Loucy (cell line): Measurements from ENCODE around the gene GRID1.
A peak's percentile ranks its signal among the peaks of the same experiment; 100 is the strongest.

Experiments
- H2AFZ ChIP-seq: fragments of 200-600 bp; sonication (generic); 2 replicates; pipeline ENCODE4 v1.6.0; 2016; ENCODE audit warnings: antibody characterized with exemption, mild to moderate bottlenecking, low read length, moderate library complexity
- H3F3A ChIP-seq: fragments of 200-600 bp; 2 replicates; pipeline ENCODE4 v1.6.0; 2016; ENCODE audit warnings: antibody characterized with exemption, low read depth, mild to moderate bottlenecking
- H3K27me3 ChIP-seq: fragments of 200-600 bp; sonication (generic); 2 replicates; pipeline ENCODE4 v1.6.1; 2014; ENCODE audit warnings: low read length, mild to moderate bottlenecking; ENCODE audit not compliant: insufficient read depth, poor library complexity, severe bottlenecking
- H3K36me3 ChIP-seq: fragments of 200-600 bp; sonication (generic); 2 replicates; pipeline ENCODE4 v1.6.1; 2016; ENCODE audit warnings: low read length; ENCODE audit not compliant: insufficient read depth
- H3K4me1 ChIP-seq: fragments of 200-600 bp; sonication (generic); 2 replicates; pipeline ENCODE4 v1.5.1; 2014; ENCODE audit warnings: low read length, mild to moderate bottlenecking; ENCODE audit not compliant: insufficient read depth, poor library complexity, severe bottlenecking
- H3K4me2 ChIP-seq: fragments of 200-600 bp; sonication (generic); 2 replicates; pipeline ENCODE4 v1.6.0; 2014; ENCODE audit warnings: antibody characterized with exemption, low read length, low read depth, mild to moderate bottlenecking; ENCODE audit not compliant: poor library complexity, severe bottlenecking
- H3K4me3 ChIP-seq: fragments of 200-600 bp; sonication (generic); 2 replicates; pipeline ENCODE4 v1.5.1; 2014; ENCODE audit warnings: low read length, mild to moderate bottlenecking, mixed read lengths; ENCODE audit not compliant: poor library complexity, severe bottlenecking
- H3K79me2 ChIP-seq: fragments of 200-600 bp; sonication (generic); 2 replicates; pipeline ENCODE4 v1.6.1; 2014; ENCODE audit warnings: low read length; ENCODE audit not compliant: insufficient read depth
- H3K9ac ChIP-seq: fragments of 200-600 bp; sonication (generic); 2 replicates; pipeline ENCODE4 v1.6.0; 2014; ENCODE audit warnings: mild to moderate bottlenecking, low read depth, low read length, moderate library complexity; ENCODE audit not compliant: poor library complexity, severe bottlenecking
- H3K9me2 ChIP-seq: fragments of 200-600 bp; sonication (generic); replicated peaks from 2 replicates; pipeline ENCODE4 v1.6.1; 2016; ENCODE audit warnings: low read depth, low read length, mixed read lengths
- H3K9me3 ChIP-seq: fragments of 200-600 bp; sonication (generic); 2 replicates; pipeline ENCODE4 v1.6.1; 2014; ENCODE audit warnings: mild to moderate bottlenecking, antibody characterized with exemption, low read length, low read depth; ENCODE audit not compliant: insufficient read depth
- H4K20me1 ChIP-seq: fragments of 200-600 bp; sonication (generic); 2 replicates; pipeline ENCODE4 v1.6.0; 2014; ENCODE audit warnings: antibody characterized with exemption, low read length, mild to moderate bottlenecking; ENCODE audit not compliant: insufficient read depth, poor library complexity, severe bottlenecking
- EZH2phosphoT487 ChIP-seq: fragments of 200-600 bp; IDR thresholded peaks from 2 replicates; pipeline ENCODE4 v1.6.1; 2018; ENCODE audit warnings: antibody characterized with exemption, mild to moderate bottlenecking, moderate library complexity, borderline replicate concordance
- TF ChIP-seq, protein P1 (sequence below): fragments of 200-600 bp; sonication (generic); conservative IDR thresholded peaks from 2 replicates; pipeline ENCODE4 v1.5.1; 2014; ENCODE audit warnings: mild to moderate bottlenecking, antibody characterized with exemption, low read length

Gene GRID1

DNA sequence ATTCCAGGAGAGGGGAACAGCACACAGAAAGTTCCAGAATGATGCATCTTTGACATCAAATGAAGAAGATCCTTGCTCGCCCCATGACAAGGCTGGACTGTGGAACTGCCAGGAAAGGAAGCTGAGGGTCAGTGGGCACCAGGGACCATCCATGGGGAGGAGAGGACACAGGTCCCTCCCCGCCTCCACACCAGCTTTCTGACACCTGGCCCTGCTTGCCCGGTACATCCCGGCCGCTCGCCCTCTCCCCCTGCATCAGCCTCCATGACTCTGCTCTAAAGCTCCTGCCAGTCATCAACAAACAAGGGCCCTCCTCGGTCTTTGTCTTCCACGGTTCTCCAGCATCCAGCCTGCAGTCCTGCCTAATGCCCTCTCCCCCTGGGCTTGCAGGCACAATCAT lies 222.3 kb downstream of the GRID1 start:
- H3K27me3 ChIP-seq, result no peaks in the 10 kb centered on the region
- no peak overlapping the region for H2AFZ ChIP-seq
- TF ChIP-seq, protein P1, sequence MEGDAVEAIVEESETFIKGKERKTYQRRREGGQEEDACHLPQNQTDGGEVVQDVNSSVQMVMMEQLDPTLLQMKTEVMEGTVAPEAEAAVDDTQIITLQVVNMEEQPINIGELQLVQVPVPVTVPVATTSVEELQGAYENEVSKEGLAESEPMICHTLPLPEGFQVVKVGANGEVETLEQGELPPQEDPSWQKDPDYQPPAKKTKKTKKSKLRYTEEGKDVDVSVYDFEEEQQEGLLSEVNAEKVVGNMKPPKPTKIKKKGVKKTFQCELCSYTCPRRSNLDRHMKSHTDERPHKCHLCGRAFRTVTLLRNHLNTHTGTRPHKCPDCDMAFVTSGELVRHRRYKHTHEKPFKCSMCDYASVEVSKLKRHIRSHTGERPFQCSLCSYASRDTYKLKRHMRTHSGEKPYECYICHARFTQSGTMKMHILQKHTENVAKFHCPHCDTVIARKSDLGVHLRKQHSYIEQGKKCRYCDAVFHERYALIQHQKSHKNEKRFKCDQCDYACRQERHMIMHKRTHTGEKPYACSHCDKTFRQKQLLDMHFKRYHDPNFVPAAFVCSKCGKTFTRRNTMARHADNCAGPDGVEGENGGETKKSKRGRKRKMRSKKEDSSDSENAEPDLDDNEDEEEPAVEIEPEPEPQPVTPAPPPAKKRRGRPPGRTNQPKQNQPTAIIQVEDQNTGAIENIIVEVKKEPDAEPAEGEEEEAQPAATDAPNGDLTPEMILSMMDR, result no peak
- no peak overlapping the region for H3K4me3 ChIP-seq
- no peaks in the 10 kb centered on the region for H3F3A ChIP-seq
- no peaks in the 10 kb centered on the region for H4K20me1 ChIP-seq
- H3K4me2 ChIP-seq, result no peak overlapping the region
- no peaks in the 10 kb centered on the region; the same call in 1 of the 2 replicates for H3K9me3 ChIP-seq
- H3K79me2 ChIP-seq, result no peaks in the 10 kb centered on the region
- no peaks in the 10 kb centered on the region for H3K4me1 ChIP-seq
- H3K36me3 ChIP-seq, result no peaks in the 10 kb centered on the region
- no peak overlapping the region for H3K9ac ChIP-seq
- no peaks in the 10 kb centered on the region for H3K9me2 ChIP-seq

DNA sequence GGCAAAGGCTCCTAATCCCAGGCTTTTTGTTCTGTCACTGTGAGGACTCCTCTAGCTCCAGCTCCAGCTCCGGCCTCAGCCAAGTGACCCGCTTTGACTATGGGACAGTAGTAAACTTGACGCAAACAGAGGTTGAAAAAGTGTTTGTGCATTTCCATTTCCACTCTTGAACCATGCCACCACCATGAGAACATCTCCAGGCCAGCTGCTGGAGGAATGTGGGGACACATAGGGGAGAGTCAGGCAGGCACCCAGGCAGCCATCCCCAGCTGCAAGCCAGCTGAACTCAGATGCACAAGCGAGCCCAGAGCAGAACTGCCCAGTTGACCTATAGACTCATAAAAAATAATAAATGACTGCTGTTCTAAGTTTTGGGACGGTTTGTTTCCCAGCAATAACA lies 224.7 kb downstream of the GRID1 start:
- Histone ChIP-seq H3K4me3 (no peak overlapping the region), H3F3A (no peaks in the 10 kb centered on the region), H3K27me3 (no peaks in the 10 kb centered on the region), H3K4me2 (no peak overlapping the region), H2AFZ (no peak overlapping the region), H4K20me1 (no peaks in the 10 kb centered on the region), H3K9me3 (no peaks in the 10 kb centered on the region; the same call in 1 of the 2 replicates), H3K9me2 (no peaks in the 10 kb centered on the region), H3K79me2 (no peaks in the 10 kb centered on the region), H3K36me3 (no peaks in the 10 kb centered on the region), H3K9ac (no peak overlapping the region), H3K4me1 (no peaks in the 10 kb centered on the region)
- no peak for TF ChIP-seq EZH2phosphoT487
- TF ChIP-seq, protein P1, result no peak

DNA sequence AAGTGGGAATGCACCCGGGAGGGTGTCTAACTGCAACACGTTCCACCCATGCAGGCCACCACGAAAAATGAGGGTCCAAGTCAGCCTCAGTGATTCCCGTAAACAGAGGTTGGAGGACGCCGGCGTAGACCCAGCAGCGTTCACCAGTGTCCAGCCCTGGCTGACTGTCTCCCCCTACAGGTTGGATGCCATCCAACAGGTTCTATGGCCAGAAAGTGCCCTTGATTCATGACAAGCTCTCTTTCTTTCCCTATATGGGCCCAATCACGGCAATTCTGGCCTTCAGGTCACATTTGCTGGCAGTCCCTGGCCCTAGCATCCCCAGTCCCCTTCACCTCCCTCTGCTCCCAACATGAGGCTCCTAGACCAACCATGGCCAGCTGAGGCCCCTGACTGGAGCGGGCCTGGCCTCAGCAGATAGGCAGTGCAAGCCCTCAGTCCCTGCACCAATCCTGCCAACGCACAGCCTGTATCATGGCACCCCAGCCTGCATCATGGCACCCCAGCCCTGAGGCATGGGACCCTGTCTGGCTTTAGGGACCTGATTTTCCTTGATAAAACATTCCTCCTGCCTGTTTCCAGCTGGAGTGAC lies 227.4 kb downstream of the GRID1 start:
- TF ChIP-seq, protein P1, result peak; percentile 68
- no peak for TF ChIP-seq EZH2phosphoT487
- no peaks in the 10 kb centered on the region for H3K9me2 ChIP-seq
- H3K9ac ChIP-seq, result no peak overlapping the region
- H2AFZ ChIP-seq, result no peak overlapping the region
- H3K4me2 ChIP-seq, result no peak overlapping the region
- no peaks in the 10 kb centered on the region for H3K79me2 ChIP-seq
- no peaks in the 10 kb centered on the region; the same call in 1 of the 2 replicates for H3K9me3 ChIP-seq
- no peaks in the 10 kb centered on the region for H3K4me1 ChIP-seq
- no peaks in the 10 kb centered on the region for H3K27me3 ChIP-seq
- H3K4me3 ChIP-seq, result no peak overlapping the region
- no peaks in the 10 kb centered on the region for H4K20me1 ChIP-seq
- no peaks in the 10 kb centered on the region for H3F3A ChIP-seq
- H3K36me3 ChIP-seq, result no peaks in the 10 kb centered on the region
